GM18868 (cell line): ENCODE results near the gene HOXC6.

ENCODE experiments used
- ATAC-seq: cut with Tn5 transposase; IDR thresholded peaks from one replicate; pipeline ENCODE4 v1.9.1; 2021; ENCODE audit warnings: mild to moderate bottlenecking, moderate library complexity; ENCODE audit not compliant: unreplicated experiment

The HOXC6 gene

GRCh38 chr12:54025499-54026405, 2.5 kb upstream of the HOXC6 start:
- no peak for ATAC-seq

GRCh38 chr12:54026640-54027441, 1.4 kb upstream of the HOXC6 start:
- no peak for ATAC-seq

- ATAC-seq, result no peak
Observed at GRCh38 chr12:54027442-54027786, 826 bp upstream of the HOXC6 start.

- no peak for ATAC-seq
Observed at GRCh38 chr12:54029529-54030441, 1.5 kb downstream of the HOXC6 start.

GRCh38 chr12:54030442-54030801, 2.2 kb downstream of the HOXC6 start:
- no peak for ATAC-seq

- ATAC-seq, result no peak
Observed at GRCh38 chr12:54030889-54031471, 2.7 kb downstream of the HOXC6 start.

GRCh38 chr12:54031480-54031879, 3.2 kb downstream of the HOXC6 start:
- ATAC-seq, result no peak

GRCh38 chr12:54032086-54032619, 3.9 kb downstream of the HOXC6 start:
- ATAC-seq, result no peak

- ATAC-seq, result no peak
Observed at GRCh38 chr12:54032627-54033100, 4.4 kb downstream of the HOXC6 start, which contains the start of gene HOXC5. Gene HOXC5 (plus strand): TSS chr12:54033050. CDS start chr12:54033123, 73 bp downstream.

- no peak for ATAC-seq
Observed at GRCh38 chr12:54033106-54033979, 5.1 kb downstream of the HOXC6 start.

GRCh38 chr12:54033980-54034784, 5.9 kb downstream of the HOXC6 start:
- no peak for ATAC-seq

- no peak for ATAC-seq
Observed at GRCh38 chr12:54034785-54035310, 6.6 kb downstream of the HOXC6 start.

GRCh38 chr12:54035568-54036264, 7.5 kb downstream of the HOXC6 start:
- no peak for ATAC-seq

- peak; percentile 64 for ATAC-seq
Observed at GRCh38 chr12:54036620-54037359, 8.6 kb downstream of the HOXC6 start.

GRCh38 chr12:54037360-54038283, 9.4 kb downstream of the HOXC6 start:
- no peak for ATAC-seq
